Right lobe of liver (tissue), 6 donors: ENCODE measurements around the gene CD3G. TPM values are rescaled to one million over a fixed set of nuclear protein-coding genes. Genes with fewer than 3 reads are reported as not detected.

Experiments
- ATAC-seq, 4 donors: fragments of 200-7000 bp; cut with Tn5 transposase; one replicate each; pipeline ENCODE4 v1.9.1; 2020; ENCODE audit warnings: mild to moderate bottlenecking in 4 of 4, moderate library complexity in 4 of 4
- DNase-seq, 3 donors: peaks; one replicate each; pipeline ENCODE4 v3.0.0-alpha.2; 2020
- H3K27ac ChIP-seq, 3 donors: fragments of 200-600 bp; one replicate each; pipeline ENCODE4 v1.8.0; 2022
- H3K27me3 ChIP-seq, 2 donors: fragments of 200-600 bp; one replicate each; pipeline ENCODE4 v1.8.0; 2022
- H3K36me3 ChIP-seq, 4 donors: fragments of 200-600 bp; sonication (generic) in 1 of 4; one replicate each; pipeline versions ENCODE4 v1.5.1 to v1.8.0; 2017 to 2022; ENCODE audit warnings: control low read depth in 1 of 4
- H3K4me1 ChIP-seq, 4 donors: fragments of 200-600 bp; sonication (generic) in 1 of 4; one replicate each; pipeline versions ENCODE4 v1.5.1 to v1.8.0; 2017 to 2022; ENCODE audit warnings: control low read depth in 1 of 4
- H3K4me3 ChIP-seq, 3 donors: fragments of 200-600 bp; one replicate each; pipeline ENCODE4 v1.8.0; 2022
- H3K9me3 ChIP-seq, 4 donors: fragments of 200-600 bp; sonication (generic) in 1 of 4; one replicate each; pipeline versions ENCODE4 v1.5.1 to v1.8.0; 2017 to 2022; ENCODE audit warnings: control low read depth in 1 of 4
- POLR2A ChIP-seq: fragments of 450-650 bp; IDR thresholded peaks from one replicate; pipeline ENCODE4 v1.6.1; 2017; ENCODE audit warnings: antibody characterized with exemption, mild to moderate bottlenecking
- WGBS: methylation state at CpG from one replicate; pipeline ENCODE4 v1.1.6; 2018; ENCODE audit warnings: low coverage, low lambda C conversion rate; ENCODE audit not compliant: insufficient coverage; ENCODE audit errors: missing lambda C conversion rate; 5-methylcytosine and 5-hydroxymethylcytosine counted together
- intact Hi-C, 2 donors: fragments of 100-400 bp; cut with DNase I; formaldehyde crosslinking; loops; one replicate each; pipeline versions ENCODE4 v1.11.2 to v1.14.1; 2022
- total RNA-seq, 6 experiments: library from RNA; depleted of rRNA in 2 of 6; stranded (reverse); fragments of >200 nt in 2 of 6; fragmentation: NEBNext Ultra II Directional in 3 of 6; extraction: Animal tissue kit (Norgen Biotek cat#: 25700) in 3 of 6; gene quantifications; one replicate each; pipeline versions ENCODE4 v1.1.0 to v1.2.4, GENCODE V29; 2016 to 2023
- TF ChIP-seq, protein P1 (sequence below), 4 donors: fragments of 200-600 bp in 3 of 4; fragments of 450-650 bp in 1 of 4; IDR thresholded peaks; one replicate each; pipeline versions ENCODE4 v1.5.1 to v1.8.0; 2016 to 2022; ENCODE audit warnings: antibody characterized with exemption in 4 of 4, mild to moderate bottlenecking in 2 of 4
- donor health status: DM: no; HTN: yes; CAD: no.
- donor health status: DM: no; HTN: no; CAD: no.
- donor health status: DM: no; HTN: no; CAD: no.
- donor health status: DM: no; HTN: yes; CAD: no.
- donor health status: DM: no; HTN: yes; CAD: no.

Gene CD3G
- total RNA-seq, 6 experiments from 2014 or later, result 0.27 to 1.7 (median 0.36) TPM

DNA sequence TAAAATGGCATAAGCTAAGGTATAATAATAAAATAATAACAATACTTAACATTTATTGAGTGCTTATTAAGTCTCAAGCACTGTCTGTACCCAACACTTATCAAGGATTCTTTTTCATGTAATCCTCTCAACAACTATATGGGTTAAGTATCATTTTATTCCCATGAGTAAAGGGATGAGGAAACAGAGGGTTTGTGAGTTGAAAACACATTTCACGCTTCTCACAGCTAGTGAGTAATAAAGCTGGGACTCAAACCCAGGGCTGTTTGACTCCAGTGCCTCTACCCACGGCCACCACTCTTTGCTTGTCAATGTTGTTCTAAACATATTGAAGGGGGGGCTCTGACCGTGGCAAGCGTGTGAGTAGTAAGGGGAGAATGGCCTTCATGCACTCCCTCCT lies 30.9 kb upstream of the CD3G start:
- Histone ChIP-seq H3K36me3 (no peaks in the 10 kb centered on the region), H3K27me3 (no peaks in the 10 kb centered on the region), H3K4me3 (no peak overlapping the region), H3K27ac (no peak overlapping the region), H3K9me3 (no peaks in the 10 kb centered on the region), H3K4me1 (peaks cover 0 to 5% (median 2%) of the 10 kb centered on the region in 4 donors)
- TF ChIP-seq POLR2A, result no peak
- TF ChIP-seq, protein P1, sequence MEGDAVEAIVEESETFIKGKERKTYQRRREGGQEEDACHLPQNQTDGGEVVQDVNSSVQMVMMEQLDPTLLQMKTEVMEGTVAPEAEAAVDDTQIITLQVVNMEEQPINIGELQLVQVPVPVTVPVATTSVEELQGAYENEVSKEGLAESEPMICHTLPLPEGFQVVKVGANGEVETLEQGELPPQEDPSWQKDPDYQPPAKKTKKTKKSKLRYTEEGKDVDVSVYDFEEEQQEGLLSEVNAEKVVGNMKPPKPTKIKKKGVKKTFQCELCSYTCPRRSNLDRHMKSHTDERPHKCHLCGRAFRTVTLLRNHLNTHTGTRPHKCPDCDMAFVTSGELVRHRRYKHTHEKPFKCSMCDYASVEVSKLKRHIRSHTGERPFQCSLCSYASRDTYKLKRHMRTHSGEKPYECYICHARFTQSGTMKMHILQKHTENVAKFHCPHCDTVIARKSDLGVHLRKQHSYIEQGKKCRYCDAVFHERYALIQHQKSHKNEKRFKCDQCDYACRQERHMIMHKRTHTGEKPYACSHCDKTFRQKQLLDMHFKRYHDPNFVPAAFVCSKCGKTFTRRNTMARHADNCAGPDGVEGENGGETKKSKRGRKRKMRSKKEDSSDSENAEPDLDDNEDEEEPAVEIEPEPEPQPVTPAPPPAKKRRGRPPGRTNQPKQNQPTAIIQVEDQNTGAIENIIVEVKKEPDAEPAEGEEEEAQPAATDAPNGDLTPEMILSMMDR (IDR thresholded peaks at IDR 0.05), result no peak
- DNase-seq, result no peak
- ATAC-seq, result no peak
- intact Hi-C loops, result no loop called here
- 62% methylated on average over 3 of the region's 4 CpGs for WGBS

DNA sequence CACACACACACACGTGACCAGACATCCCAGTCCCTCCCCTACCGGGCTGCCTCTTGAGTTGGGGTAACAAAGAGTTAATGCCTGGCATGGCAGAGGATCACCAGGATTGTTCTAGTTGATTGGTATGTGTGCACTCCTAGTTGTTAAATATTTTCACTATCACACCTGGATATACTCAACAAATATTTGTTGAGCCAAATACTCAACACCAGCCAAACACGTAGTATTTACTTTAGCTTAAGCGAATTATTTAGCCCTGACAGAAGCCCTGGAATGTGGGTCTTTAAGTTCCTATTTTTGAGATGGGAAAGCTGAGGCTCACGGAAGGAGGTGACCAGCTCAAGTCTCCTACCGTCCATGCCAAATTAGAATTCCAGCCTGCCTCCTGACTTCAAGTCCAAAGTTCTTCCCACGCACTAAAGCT lies 29.1 kb upstream of the CD3G start:
- TF ChIP-seq POLR2A, result no peak
- TF ChIP-seq, protein P1 (IDR thresholded peaks at IDR 0.05), result no peak
- H3K36me3 ChIP-seq, result no peaks in the 10 kb centered on the region
- intact Hi-C loops, result no loop called here
- peak; percentile 38 to 75 (median 51) for ATAC-seq
- H3K4me3 ChIP-seq, result no peak overlapping the region
- WGBS, result 48% methylated on average over 7 of the region's 7 CpGs
- H3K27ac ChIP-seq, result no peak overlapping the region
- no peak for DNase-seq
- H3K4me1 ChIP-seq, result peaks cover 0 to 5% (median 2%) of the 10 kb centered on the region in 4 donors
- H3K9me3 ChIP-seq, result no peaks in the 10 kb centered on the region
- H3K27me3 ChIP-seq, result no peaks in the 10 kb centered on the region

DNA sequence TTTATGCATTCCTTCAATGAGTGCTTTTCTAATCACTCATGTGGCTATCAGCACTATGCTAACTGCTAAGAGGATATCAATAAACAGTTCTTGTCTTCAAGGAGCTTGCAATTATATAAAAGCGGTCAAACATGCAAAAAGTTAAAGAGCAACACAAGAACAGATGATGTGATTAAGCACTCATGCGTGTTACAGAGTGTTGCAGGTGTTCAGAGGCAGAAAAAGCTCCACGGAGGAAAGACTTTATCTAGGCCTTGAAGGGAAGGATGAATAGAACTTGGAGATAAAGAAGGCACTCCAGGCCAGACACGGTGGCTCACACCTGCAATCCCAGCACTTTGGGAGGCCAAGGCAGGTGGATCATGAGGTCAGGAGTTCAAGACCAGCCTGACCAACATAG lies 26.0 kb upstream of the CD3G start:
- H3K4me3 ChIP-seq, result no peak overlapping the region
- no peak overlapping the region for H3K27ac ChIP-seq
- no peak for TF ChIP-seq POLR2A
- TF ChIP-seq, protein P1 (IDR thresholded peaks at IDR 0.05), result no peak
- DNase-seq (no peak), ATAC-seq (no peak)
- H3K27me3 ChIP-seq, result no peaks in the 10 kb centered on the region
- 86% methylated on average over 4 of the region's 4 CpGs for WGBS
- intact Hi-C loops, result no loop called here
- peaks cover 0 to 19% (median 9%) of the 10 kb centered on the region in 4 donors for H3K4me1 ChIP-seq
- H3K36me3 ChIP-seq, result no peaks in the 10 kb centered on the region
- no peaks in the 10 kb centered on the region for H3K9me3 ChIP-seq

DNA sequence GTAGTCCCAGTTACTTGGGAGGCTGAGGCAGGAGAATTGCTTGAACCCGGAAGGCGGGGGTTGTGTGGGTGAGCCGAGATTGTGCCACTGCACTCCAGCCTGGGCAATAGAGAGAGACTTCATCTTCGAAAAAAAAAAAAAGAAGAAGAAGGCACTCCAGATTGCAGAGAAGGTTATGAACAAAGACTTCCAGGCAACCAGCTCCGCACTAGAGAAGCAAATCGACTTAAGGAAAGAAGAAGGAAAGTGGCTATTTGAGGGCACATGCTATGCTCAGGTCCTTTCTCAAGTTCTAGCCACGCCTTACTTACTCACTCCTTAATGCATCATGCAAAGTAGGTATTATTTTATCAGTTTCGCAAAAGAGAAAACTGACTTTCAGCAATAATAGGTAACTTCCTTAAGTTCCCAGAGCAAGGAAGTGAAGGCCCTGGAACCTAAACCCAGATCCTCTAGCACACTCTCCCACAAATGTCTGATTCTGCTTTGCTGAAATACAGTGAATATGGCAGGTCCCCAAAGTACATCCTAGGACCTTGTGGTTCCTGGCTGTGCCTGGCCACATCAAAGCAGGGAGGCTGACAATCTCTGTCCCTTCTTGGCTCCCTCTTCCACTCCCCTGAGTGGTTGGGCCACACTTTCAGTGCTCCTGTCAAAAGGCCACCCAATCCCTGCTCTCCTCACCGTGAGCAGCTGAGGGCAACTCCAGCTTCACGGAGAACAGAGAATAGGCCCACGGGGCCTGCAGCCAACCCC lies 25.4 kb upstream of the CD3G start:
- WGBS, result 78% methylated on average over 10 of the region's 11 CpGs
- Histone ChIP-seq H3K9me3 (no peaks in the 10 kb centered on the region), H3K4me1 (peaks cover 0 to 19% (median 9%) of the 10 kb centered on the region in 4 donors), H3K27me3 (no peaks in the 10 kb centered on the region), H3K36me3 (no peaks in the 10 kb centered on the region), H3K4me3 (no peak overlapping the region), H3K27ac (no peak overlapping the region)
- intact Hi-C loops, result no loop called here
- no peak for DNase-seq
- ATAC-seq, result no peak
- TF ChIP-seq POLR2A, result no peak
- TF ChIP-seq, protein P1 (IDR thresholded peaks at IDR 0.05), result no peak
